Right lobe of liver (tissue), 4 donors: ENCODE results near the gene IBTK.

Source experiments
- CTCF ChIP-seq, 4 donors: fragments of 200-600 bp in 3 of 4; fragments of 450-650 bp in 1 of 4; IDR thresholded peaks; one replicate each; pipeline versions ENCODE4 v1.5.1 to v1.8.0; 2016 to 2022; ENCODE audit warnings: antibody characterized with exemption in 4 of 4, mild to moderate bottlenecking in 2 of 4
- POLR2A ChIP-seq: fragments of 450-650 bp; IDR thresholded peaks from one replicate; pipeline ENCODE4 v1.6.1; 2017; ENCODE audit warnings: antibody characterized with exemption, mild to moderate bottlenecking
- donor health status: DM: no; HTN: no; CAD: no.
- donor health status: DM: no; HTN: no; CAD: no.
- donor health status: DM: no; HTN: yes; CAD: no.

- no peak for TF ChIP-seq CTCF (IDR thresholded peaks at IDR 0.05)
- no peak for TF ChIP-seq POLR2A
Measured at GRCh38 chr6:82205930-82206392, 41.6 kb downstream of the IBTK start.
